ENCODE results near the gene PEAK1. TPM values are rescaled to one million over a fixed set of nuclear protein-coding genes. Genes with fewer than 3 reads are reported as not detected.

PEAK1 gene
- 100 to 1,000 TPM in 2 of 4 donors, 10 to 100 TPM in 2; 78.3 to 112 (median 95.2) TPM for total RNA-seq

GRCh38 chr15:77419836-77420609 is at the start of gene PEAK1:
PEAK1 (minus strand) TSS chr15:77420104; CDS start chr15:77181926, 238,178 bp downstream.
- peak; percentile 93 to 94 for TF ChIP-seq POLR2A (IDR thresholded peaks at IDR 0.05)
- TF ChIP-seq CTCF (IDR thresholded peaks at IDR 0.05), result peak in 1 of 5 experiments; percentile 26
- peak in 1 of 2 donors; percentile 90 for TF ChIP-seq EP300 (IDR thresholded peaks at IDR 0.05)
- 0 to 1% methylated on average over 49 to 76 of the region's 92 CpGs for WGBS, 2 donors
- Histone ChIP-seq H3K36me3 (no peaks in the 10 kb centered on the region), H3K27me3 (no peaks in the 10 kb centered on the region), H3K4me3 (peak within 1 kb of the TSS; percentile 81 to 91 (median 84)), H3K9me3 (no peaks in the 10 kb centered on the region), H3K27ac (peak within 1 kb of the TSS; percentile 89 to 99 (median 95)), H3K4me1 (peaks cover 0 to 67% (median 27%) of the 10 kb centered on the region in 4 donors)
- peak; percentile 99 for DNase-seq (ENCODE audit: low spot score in 2 of 2)

GRCh38 chr15:77468896-77469295 is 49.0 kb upstream of the PEAK1 start:
- no peaks in the 10 kb centered on the region for H3K9me3 ChIP-seq
- H3K4me1 ChIP-seq, result peaks cover 0 to 8% (median 0%) of the 10 kb centered on the region in 4 donors
- H3K4me3 ChIP-seq, result no peak overlapping the region
- no peak for TF ChIP-seq CTCF (IDR thresholded peaks at IDR 0.05)
- TF ChIP-seq POLR2A (IDR thresholded peaks at IDR 0.05), result no peak
- no peak for TF ChIP-seq EP300 (IDR thresholded peaks at IDR 0.05)
- no peak for DNase-seq (ENCODE audit: low spot score in 2 of 2)
- H3K36me3 ChIP-seq, result peaks cover 0 to 64% (median 4%) of the 10 kb centered on the region in 3 donors
- no peak overlapping the region for H3K27ac ChIP-seq
- WGBS, 2 donors, result 87 to 89% methylated on average over 3 of the region's 3 CpGs
- no peaks in the 10 kb centered on the region for H3K27me3 ChIP-seq

GRCh38 chr15:77466521-77466920 is 46.6 kb upstream of the PEAK1 start:
- WGBS, 2 donors, result 95 to 100% methylated on average over 1 of the region's 1 CpG
- Histone ChIP-seq H3K4me1 (peaks cover 0 to 18% (median 0%) of the 10 kb centered on the region in 4 donors), H3K4me3 (no peak overlapping the region), H3K9me3 (no peaks in the 10 kb centered on the region), H3K36me3 (peaks cover 0 to 53% (median 4%) of the 10 kb centered on the region in 3 donors), H3K27ac (no peak overlapping the region), H3K27me3 (no peaks in the 10 kb centered on the region)
- no peak for TF ChIP-seq EP300 (IDR thresholded peaks at IDR 0.05)
- no peak for TF ChIP-seq CTCF (IDR thresholded peaks at IDR 0.05)
- no peak for TF ChIP-seq POLR2A (IDR thresholded peaks at IDR 0.05)
- DNase-seq (ENCODE audit: low spot score in 2 of 2), result no peak

- H3K9me3 ChIP-seq, result no peaks in the 10 kb centered on the region
- peaks cover 0 to 36% (median 4%) of the 10 kb centered on the region in 3 donors for H3K36me3 ChIP-seq
- DNase-seq (ENCODE audit: low spot score in 2 of 2), result no peak
- peaks cover 0 to 24% (median 0%) of the 10 kb centered on the region in 4 donors for H3K4me1 ChIP-seq
- no peak overlapping the region for H3K4me3 ChIP-seq
- TF ChIP-seq EP300 (IDR thresholded peaks at IDR 0.05), result no peak
- no peak for TF ChIP-seq POLR2A (IDR thresholded peaks at IDR 0.05)
- WGBS, 2 donors, result 95 to 98% methylated on average over 3 of the region's 3 CpGs
- no peaks in the 10 kb centered on the region for H3K27me3 ChIP-seq
- H3K27ac ChIP-seq, result no peak overlapping the region
Measured at GRCh38 chr15:77464129-77464865, 44.4 kb upstream of the PEAK1 start.

- peaks cover 0 to 35% (median 10%) of the 10 kb centered on the region in 4 donors for H3K4me1 ChIP-seq
- H3K36me3 ChIP-seq, result peaks cover 0 to 20% (median 4%) of the 10 kb centered on the region in 3 donors
- no peak for DNase-seq (ENCODE audit: low spot score in 2 of 2)
- no peaks in the 10 kb centered on the region for H3K9me3 ChIP-seq
- H3K27ac ChIP-seq, result no peak overlapping the region
- H3K4me3 ChIP-seq, result no peak overlapping the region
- TF ChIP-seq EP300 (IDR thresholded peaks at IDR 0.05) (no peak), POLR2A (IDR thresholded peaks at IDR 0.05) (no peak), CTCF (IDR thresholded peaks at IDR 0.05) (no peak)
- H3K27me3 ChIP-seq, result no peaks in the 10 kb centered on the region
Measured at GRCh38 chr15:77461486-77461885, 41.6 kb upstream of the PEAK1 start.
